Activated CD4-positive, alpha-beta T cell treated with anti-CD3 and anti-CD28 coated beads for 48 hours (primary cell): Measurements from ENCODE around the gene RAB1B.

Experiments
- DNase-seq: peaks from one replicate; pipeline ENCODE4 v3.0.0-alpha.2; 2020

Gene RAB1B

DNA sequence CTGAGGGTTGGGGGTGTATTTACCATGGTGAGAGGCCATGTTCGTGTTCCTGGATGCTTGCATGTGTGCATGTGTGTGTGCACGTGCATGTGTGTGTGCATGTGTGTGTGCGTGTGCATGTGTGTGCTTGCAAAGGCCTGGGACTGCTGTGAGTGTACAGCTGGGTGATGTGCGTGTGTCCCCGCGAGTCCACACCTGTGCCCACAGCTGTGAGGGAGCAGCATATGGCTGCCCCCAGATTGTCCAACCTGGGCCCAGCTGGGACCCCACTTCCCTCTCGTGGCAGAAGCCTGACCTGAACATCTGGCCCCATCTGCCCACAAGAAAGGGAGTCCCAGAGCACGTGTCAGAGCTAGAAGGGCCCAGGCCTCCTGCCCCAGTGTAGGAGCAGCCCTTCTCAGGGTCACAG is 56.8 kb downstream of the RAB1B start:
- DNase-seq = no peak

DNA sequence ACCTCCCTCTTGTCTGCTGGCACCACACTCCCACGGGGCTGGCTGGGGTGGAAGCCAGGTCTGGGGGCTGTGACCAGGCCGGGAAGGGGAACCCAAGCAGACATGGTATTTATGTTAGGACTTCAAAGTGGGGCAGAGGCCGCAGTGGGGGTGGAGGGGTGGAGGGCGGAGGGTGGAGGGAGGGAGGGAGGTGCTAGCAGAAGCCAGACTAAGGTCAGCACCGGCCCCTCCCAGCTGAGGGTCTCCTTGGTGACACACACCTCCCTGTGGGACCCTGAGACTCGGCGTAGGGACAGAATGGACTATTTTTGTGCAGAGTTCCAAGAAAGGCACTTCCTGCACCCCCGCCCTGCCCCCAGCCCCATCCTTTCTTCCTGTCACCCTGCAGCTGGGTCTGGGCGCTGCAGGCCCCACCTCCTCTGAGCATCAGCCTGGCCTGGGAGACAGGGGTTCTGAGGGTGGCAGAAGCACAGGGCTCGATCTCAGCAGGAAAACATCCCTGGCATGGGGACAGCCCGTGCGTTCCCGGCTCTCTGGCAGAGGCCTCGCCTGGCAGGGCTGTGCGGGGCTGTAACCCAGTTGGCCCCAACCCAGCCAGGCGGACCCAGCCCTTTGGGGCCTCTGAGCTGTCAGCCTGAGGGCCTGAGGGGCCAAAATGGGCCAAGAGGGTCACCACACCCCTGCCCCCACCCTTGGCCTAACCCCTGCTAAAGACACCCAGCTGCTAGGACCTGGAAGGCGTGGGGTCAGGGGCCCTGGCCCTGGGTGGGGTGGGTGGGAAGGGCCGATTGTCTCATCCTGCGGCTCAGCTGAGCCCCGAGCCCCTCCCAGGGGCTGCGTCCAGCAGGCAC is 58.0 kb downstream of the RAB1B start:
- peak; percentile 40 for DNase-seq
